Stimulated activated CD4-positive, alpha-beta T cell treated with anti-CD3 and anti-CD28 coated beads, Interleukin-4, amount 100 ng/mL, for 24 hours (primary cell): Measurements from ENCODE around the gene XAF1.
"Not testable (repeated sequence)": the region's sequence is repeated elsewhere in the genome, so short reads cannot be mapped to it uniquely, and the experiment has no call there.

Experiments used
- DNase-seq: peaks from one replicate; pipeline ENCODE4 v3.0.0-alpha.2; 2020

XAF1 gene

DNA sequence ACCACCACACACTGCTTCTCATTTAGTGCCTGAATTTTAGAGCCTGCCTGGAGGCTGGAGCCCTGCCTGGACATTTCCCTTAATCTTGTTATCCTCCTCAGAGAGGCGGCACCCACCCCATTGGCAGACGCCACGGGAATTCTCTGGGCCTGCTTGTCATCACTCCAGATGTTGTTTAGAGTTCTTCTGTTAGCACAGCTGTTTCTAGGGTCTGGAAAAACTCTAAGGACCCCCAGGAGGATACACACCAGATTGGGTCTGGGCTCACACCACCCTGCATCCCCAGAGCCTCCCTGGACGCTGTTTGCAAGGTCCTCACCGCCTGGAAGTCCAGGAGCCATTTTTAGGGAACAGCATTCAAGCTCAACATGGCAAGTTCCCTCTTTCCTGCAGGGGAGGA, 565 bp upstream of the XAF1 start:
- no peak for DNase-seq

DNA sequence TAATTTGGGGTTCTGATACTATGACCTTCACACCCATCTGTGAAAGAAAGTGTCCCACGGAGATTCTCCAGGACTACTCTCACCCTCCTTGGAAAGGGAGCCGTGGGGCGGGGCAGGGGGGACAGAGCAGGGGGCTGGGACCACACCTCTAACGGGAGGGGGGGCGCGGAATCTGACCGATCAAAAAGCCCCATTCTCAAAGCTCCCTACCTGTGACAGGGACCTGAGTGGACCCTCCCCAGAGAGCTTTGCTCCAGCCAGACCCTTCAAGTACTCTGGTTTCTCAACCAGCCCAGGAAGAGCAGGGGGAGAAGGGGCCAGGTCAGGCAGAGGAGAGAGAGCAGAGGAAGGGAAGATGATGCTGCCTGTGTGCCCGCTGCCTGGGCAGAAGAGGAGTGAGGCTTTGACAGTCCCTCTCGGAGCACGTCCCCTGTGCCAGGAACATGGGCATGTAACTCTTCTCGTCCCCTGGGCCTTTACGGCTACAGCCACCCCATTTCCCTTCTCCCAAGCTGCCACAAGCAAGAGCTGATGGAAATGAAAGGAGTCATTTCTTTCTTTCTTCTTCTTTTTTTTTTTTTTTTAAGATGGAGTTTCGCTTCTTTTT, 682 bp downstream of the XAF1 start:
- no peak for DNase-seq

DNA sequence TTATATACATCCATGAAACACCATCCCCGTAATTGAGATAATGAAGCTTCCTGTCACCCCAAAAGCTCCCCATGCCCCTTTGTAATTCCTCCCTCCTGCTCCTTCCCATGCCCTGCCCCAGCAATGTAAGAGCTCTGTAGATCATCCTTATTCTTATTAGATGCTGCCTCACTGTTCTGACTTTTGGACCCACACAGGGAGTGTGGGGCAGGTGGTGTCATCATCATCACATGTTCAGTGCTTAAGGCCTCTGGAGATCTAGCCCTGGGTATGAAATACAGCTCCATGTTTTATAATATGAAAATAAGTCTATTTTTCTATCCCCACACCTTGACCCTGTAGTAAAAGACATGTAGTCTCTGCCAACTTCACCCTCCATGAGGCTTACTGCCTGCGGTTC, 1.9 kb downstream of the XAF1 start:
- no peak for DNase-seq

DNA sequence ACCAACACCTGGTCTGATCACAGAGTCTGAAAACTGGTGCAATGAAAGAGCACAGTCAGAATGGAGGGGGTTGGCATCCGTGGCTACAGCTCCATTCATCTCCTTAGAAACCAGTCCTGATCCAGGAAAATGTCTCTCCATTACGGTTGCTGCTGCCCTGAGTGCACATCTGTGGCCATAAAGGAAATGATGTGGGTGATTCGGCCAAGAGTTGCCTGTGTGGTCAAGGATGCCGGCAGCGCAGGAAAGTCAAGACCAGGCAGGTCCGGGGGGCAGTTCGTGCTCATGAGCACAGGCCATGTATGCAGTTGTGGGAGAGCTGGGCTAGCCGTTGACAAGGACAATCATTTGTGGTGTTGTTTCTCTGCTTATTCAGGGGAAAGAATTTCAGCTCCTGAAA, 5.9 kb downstream of the XAF1 start:
- DNase-seq = no peak

DNA sequence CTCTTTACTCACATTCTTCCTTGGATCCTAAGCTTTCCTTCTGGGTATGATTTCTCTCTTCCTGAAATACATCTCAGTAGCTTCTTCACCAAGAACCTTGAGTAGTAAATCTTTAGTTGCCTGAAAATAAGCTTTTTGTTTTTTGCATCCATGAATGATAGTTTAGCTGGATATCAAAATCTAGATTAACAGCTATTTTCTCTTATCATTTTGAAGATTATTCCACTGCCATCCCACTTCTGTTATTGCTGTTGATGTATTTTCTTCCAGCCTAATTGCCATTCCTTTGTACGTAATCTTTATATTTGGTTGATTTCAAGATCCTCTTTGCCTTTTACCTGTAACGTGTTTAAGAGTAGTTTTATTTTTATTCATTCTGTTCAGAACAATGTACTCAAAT, 12.6 kb downstream of the XAF1 start:
- DNase-seq = no peak

DNA sequence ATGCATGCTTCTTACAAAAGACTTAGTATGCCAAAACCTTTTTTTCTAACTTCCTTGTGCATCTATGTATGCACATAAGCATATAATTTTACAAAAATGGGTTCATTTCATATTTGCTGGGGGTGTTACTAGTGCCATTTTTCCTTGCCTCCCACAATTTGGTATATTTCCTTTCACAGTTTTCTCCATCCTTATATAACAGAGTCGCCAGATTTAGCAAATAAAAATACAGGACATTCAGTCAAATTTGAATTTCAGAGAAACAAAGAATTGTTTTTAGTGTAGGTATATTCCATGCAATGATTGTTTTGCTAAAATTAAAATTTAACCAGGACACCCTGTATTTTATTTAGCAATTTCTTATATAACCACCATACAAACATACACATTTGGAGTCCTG, 16.2 kb downstream of the XAF1 start:
- DNase-seq = no peak

DNA sequence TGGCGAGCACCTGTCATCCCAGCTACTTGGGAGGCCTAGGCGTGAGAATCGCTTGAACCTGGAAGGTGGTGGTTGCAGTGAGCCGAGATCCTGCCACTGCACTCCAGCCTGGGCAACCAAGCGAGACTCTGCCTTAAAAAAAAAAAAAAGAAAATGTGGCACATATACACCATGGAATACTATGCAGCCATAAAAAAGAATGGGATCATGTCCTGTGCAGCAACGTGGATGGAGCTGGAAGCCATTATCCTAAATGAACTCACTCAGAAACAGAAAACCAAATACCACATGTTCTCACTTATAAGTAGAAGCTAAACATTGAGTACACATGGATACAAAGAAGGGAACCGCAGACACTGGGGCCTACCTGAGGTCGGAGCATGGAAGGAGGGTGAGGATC, 19.1 kb downstream of the XAF1 start:
- DNase-seq = not testable (repeated sequence)

DNA sequence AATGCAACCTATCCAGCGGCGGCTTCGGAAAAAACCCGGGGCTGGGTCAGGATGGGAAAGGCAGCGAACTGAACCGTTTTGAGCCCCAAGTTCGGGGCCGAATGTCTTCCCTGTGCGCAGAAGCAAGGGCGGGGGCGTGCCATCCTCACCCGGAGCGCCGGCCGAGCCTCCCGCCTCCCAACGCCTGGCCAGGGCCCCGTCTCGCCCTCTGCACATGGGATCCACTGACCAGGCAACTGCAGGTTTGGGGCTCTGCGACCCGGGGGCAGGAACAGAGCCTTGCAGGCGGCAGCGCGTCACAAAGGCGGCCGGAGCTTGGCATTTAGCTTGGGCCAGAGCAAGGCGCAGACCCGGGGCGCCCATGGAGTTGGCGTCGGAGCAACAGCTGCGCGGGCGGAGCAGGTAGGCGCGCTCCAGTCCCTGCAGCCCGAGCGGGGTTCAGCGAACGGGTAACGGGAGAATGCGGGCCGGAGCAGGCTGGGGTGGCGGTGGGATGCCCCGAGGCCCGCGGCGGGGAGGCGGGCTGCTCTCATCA, 20.1 kb downstream of the XAF1 start, which contains the start of gene FBXO39:
FBXO39 (plus strand) TSS at position 345 of the 535 bp plus-strand sequence. CDS start 3,654 bp downstream, outside the sequence.
- no peak for DNase-seq

DNA sequence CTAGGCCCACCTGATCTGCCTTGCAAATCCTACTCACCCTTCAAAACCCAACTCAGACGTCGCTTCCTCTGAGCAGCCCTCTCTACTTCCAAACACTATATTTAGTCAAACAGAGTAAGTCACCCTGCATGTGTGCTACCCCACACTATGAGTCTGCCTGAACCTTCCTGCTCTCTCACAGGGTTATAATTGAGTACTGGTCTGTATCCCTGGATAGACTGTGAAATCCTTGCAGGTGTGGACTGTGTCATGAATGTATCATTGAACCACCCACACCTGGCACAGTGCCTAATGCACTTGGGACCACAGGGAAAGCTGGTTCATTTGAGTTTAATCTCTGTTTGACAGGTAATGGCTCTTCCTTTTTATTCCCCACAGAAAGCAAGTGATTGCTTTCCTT, 23.6 kb downstream of the XAF1 start:
- DNase-seq = no peak

DNA sequence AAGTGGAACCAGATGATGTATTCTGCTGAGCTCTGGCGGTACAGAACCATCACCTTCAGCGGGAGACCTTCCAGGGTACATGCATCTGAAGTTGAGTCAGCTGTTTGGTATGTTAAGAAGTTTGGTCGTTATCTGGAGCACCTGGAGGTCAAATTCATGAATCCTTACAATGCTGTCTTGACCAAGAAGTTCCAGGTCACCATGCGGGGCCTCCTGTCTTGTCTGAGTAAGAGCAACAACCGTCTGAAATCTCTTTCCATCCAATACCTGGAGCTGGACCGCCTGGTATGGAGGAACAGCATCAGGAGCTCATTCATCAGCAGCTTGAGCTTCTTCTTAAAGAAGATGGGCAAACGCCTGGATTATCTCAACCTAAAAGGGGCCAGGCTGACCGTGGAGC, 24.2 kb downstream of the XAF1 start:
- DNase-seq = no peak

DNA sequence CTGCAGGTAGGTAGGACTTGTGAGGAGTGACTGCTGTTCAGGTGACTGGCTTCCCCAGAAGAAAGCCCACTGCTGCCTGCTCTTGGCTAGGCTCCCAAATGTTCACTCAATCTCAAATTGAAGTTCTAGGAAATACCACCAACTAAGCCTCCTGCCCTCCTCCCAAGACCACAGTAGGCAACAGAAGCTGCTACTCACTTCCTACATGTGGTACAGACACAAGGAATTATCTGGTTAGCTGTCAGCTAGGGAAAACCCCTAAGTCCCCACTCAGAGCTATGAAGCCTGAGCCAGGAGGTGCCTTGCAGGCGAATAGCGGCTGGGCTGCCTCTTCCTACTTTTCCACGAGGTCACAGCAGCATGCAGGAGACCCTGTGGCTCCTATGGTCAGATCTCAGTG, 25.0 kb downstream of the XAF1 start:
- DNase-seq = no peak

DNA sequence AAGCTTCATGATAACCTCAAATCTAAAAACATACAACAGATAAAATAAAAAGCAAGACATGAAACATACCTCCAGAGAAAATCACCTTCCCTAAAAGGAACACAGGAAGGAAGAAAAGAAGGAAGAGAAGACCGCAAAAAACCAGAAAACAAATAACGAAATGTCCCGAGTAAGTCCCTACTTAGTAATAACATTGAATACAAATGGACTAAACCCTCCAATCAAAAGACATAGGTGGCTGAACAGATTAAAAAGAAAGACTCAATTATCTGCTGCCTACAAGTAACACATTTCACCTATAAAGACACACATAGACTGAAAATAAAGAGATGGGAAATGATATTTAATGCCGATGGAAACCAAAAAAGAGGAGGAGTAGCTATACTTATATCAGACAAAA, 26.4 kb downstream of the XAF1 start:
- no peak for DNase-seq

DNA sequence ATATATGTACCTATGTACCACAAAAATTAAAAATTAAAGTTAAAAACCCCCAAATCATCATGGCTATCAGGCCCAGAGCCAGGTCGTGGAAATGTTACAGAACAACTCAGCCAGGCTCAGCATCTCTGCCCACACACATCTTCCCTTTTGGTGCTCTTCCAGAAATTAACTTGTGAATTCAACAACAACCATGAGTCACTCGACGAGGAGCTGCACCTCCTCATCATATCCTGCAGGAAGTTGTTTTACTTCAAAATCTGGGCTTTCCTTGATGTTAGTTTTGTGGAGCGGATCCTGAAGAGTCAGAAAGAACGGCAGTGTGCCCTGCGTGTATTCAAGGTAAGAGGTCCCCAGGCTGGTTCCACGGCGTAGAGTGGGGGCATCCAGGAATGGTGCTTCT, 30.8 kb downstream of the XAF1 start:
- DNase-seq = no peak

DNA sequence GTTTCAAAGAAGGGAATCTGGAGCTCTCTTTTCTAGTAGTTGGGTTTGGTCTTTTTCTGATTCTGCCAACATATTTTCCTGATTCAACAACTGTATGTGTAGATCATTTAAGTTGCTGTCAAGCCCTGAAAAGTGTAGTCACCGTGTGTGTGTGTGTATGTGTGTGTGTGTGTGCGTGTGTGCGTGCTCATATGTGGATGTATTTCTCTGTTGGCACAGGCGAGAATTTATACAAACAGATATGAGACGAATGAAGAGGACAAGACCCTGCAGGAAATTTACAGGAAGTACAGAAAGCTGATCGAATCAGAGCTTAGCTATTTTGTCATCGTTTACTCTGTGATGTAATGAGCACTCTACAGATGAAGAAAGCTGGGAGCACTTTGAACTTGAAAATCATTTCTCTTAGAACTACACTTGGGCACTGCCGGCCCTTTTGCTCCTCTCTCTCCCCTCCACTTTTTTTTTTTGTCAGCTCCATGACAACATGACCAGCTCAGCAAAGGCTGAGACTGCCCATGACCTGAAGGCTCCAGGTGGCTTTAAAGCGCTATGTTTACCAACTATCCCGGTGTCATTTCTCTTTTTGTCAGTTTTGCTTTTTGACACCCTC, 31.3 kb downstream of the XAF1 start:
- no peak for DNase-seq

DNA sequence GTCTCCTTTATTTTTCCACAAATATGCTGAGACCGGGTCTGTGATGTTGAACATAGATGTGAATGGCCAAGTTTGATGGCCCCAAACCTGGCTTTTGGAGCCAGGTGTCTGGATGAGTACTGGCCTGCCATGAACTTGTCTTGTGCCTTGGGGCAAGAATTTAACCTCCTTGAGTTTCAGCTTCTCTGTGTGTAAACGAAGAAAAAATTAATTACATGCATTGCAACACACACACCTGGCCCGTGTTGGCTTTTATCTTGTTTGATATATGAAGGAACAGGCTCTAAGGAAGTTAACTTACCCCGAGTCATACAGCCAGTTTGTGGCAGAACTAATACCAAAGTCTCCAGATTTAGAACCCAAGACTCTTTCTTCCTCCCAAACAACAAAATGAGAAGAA, 33.3 kb downstream of the XAF1 start:
- no peak for DNase-seq

DNA sequence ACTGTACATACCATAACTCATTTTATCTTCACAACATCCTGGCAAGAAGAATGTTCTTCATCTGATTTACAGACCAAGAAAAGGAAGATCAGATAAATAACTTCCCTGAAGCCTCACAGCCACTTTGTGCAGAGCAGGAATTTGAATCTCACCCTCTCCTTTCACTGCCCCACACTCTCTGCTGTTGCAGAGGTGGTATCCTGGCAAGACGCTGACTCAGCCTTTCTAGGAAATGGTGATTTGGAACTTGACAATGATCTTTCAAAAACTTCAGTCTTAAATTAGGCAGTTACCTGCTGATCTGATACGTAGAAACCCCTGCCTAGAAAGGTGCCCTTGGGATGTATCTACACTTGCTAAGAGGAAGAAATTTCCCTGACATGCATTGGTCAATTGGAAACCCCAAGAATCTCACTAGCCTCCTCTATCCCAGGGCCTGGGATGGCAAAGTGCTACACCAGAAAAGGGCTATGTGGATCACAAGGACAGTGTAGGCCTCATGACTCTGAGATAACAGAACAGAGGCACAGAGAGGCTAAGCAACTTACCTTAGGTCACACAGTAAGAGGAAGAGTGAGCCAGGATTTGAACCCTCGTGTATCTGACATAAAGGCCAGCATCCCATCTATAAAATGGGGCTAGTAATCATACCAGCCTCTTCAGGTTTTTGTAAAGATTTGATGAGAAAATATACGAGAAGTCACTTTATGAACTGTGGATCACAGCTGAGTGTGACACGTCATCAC, 38.1 kb downstream of the XAF1 start:
- DNase-seq = no peak

DNA sequence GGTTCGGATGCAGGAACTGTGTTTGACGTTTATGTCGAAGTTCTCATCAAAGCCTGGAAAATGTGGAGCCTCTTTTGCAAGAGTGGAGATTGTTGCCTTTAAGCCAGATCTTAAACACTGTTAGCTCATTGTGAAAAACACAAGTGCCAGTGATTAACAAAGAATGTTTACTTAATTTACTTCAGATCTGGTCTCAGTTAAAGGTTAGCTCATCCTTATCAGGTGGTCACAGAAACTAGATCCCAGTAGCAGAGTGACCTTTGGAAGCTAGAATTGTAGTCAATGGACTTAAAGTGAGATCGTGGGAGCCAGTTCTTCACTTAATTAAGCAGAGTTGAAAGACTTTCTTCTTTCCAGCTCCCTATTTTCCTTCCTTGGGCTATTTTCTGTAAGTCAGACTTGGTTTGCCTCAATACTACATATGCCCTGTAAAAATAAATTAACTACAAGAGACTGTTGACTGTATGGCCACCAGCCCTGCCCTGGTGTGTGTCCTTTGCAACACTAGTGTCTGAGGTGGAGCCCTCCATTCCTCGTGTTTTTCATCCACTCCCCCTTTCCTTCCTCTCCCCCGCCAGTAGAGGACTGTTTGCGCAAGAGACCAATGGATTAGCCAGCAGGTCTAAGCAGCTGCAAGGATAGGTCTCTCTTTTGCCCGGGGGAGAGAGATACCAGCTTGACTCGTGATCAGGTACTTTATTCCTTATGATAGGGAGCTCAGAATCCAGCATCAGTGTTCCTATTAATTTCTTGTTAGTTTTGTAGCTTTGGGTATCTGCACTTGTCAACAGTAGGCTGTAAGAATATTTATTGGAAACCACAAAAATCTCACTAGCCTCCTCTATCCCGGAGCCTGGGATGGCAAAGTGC, 40.4 kb downstream of the XAF1 start:
- DNase-seq = no peak

DNA sequence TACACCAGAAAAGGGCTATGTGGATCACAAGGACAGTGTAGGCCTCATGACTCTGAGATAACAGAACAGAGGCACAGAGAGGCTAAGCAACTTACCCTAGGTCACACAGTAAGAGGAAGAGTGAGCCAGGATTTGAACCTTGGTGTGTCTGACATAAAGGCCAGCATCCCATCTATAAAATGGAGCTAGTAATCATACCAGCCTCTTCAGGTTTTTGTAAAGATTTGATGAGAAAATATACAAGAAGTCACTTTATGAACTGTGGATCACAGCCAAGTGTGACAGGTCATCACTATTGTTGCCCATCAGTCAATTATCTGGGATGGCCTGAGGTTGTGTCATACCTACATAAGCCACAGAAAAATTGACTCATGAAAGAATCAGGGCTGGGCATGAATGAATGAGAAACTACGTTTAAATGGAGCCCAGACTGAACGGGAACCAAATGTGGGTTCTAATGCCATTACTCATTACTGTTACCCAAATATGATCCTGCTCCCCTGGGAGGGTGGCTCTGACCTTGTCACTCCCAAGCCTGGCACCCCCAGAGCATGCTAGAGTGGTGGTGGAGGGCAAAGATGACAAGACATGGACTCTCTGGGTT, 41.1 kb downstream of the XAF1 start:
- DNase-seq = no peak

DNA sequence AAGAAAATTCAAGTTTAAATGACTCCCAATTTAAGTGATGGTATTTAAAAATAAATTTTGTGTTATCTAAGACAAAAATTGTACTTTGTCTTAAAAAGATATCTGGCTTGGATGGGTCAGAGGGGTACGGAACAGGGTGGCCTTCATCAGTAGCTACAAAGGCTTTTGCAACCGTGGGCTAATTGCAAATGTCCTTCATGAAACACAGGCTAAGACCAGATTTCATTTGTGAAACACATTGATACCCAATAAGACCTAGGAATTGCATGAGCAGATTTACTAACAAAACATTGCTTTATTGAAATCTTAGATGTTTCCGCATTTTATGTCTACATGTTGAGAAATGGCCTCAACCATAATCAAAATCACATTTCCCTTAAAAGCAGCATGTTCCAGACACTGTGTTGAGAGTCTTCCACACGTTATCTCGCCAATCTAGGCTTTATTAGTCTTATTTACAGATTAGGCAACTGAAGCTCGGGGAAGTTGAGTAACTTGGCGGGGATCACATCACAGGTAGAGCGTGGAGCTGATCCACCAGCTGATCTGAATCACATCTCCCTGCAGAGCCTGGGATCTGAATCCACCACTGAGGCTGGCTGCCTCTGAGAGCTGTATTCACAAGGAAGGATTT, 42.0 kb downstream of the XAF1 start:
- DNase-seq = no peak

DNA sequence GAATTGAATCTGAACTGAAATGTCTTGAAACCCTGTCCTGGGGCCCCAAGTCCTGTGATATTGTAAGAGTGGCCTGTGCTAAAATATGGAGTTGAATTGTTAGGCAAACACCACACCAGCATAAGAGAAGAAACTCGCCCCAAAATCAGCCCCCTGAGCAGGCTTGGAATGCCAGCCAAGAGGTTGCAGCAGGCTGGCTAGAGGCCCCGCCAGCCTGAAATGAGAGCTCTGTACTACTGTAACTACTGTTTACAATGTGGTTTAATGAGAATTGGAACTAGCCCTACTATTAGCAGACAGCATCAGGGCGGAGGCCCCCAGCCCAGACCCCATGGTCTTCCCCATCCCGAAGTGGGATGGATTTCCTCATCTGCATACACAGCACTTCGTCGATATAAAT, 43.9 kb downstream of the XAF1 start:
- DNase-seq = no peak

DNA sequence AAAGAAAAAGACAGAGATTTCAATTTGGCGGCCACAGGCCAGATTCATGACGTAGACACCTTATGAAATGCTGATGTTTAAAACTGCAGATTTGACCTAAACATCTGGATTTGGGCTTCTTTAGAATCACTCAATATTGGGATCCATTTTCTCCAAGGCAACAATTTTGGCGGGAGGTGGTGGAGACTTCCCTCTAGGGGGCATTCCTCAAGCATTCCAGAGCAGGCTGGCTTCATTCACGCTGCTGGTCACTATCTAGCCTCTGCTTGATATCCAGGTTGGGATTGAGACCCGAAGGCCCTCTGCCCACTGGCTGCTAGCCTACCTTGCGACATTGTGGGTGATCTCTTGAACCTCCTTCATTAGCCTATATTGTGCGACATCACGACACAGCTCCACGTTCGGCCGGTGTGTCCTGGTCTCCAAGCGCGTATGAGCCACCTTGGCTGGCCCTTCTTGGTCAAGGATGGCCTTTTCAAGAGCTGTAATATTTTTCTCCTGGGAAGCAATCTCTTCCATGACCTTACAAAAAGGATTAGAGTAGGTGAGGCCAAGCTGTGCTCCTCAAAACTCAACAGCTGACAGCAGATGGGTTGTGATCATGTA, 44.7 kb downstream of the XAF1 start:
- no peak for DNase-seq

DNA sequence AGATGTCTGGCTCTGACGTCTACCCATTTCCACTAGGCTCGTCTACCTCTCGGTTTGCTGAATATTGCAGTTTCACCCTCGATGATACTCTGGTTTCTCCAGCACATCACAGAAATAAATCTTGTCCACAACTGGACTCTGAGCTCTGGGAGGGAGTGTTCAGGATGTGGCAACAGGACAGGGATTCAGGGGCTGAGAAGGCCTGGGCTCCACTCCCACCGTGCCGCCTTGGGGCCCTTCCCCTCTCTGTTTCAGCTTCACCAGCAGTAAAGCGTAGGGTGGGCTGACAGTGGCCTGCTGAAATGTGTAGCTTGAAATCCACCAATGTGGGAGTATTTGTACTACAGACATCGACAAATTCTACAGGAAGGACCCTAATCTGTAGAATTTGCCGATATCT, 55.7 kb downstream of the XAF1 start:
- no peak for DNase-seq
